ENCODE data around the gene YKT6. TPM values are rescaled to one million over a fixed set of nuclear protein-coding genes. Genes with fewer than 3 reads are reported as not detected.

The YKT6 gene
- total and polyA plus RNA-seq, 2 of the 8 experiments (the other 6 are each of a cell fraction or from before 2014, with no cell fraction given), result 75.3 to 103 TPM

DNA sequence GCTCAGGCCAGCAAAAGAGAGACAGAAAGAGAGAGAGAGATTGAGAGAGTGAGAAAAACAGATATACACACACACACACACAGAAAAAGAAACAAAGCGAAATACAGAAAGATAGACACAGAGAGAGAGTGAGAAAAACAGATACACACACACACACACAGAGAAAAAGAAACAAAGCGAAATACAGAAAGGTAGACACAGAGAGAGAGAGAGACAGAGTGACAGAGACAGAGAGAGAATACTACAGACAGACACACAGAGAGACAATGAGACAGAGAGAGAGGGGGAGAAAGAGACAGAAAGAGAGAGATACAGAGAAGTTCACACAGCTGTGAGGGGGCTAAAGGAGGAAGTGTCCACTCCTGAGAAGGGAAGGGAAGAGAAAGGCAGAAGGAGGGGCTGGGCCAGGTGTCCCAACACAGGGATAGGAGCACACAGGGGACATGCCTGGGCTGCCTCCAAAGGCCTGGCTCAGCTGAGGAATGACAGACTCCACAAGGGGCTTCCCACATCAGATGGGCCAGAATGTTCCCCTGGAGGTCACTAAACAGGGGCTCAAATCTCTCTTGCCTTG is 15.8 kb upstream of the YKT6 start:
- H3K36me3 ChIP-seq (ENCODE audit: control insufficient read depth in 2 of 4, insufficient read depth in 4 of 4, low read length in 3 of 4), result no peaks in the 10 kb centered on the region
- no peak overlapping the region for H2BK15ac ChIP-seq (ENCODE audit: low read length)
- no peak overlapping the region for H3K18ac ChIP-seq (ENCODE audit: extremely low read depth, low read length)
- no peak overlapping the region for H4K8ac ChIP-seq (ENCODE audit: extremely low read depth, insufficient read depth, low read length)
- no peak for DNase-seq (ENCODE audit: low read depth in 1 of 2, low spot score in 2 of 2)
- H3K79me2 ChIP-seq (ENCODE audit: control insufficient read depth in 1 of 2, insufficient read depth in 2 of 2, low read length in 2 of 2), result no peaks in the 10 kb centered on the region
- 0 out of 2 replicates have a peak overlapping the region, but pooled peaks have one; percentile 27 for H2BK12ac ChIP-seq (ENCODE audit: low read depth, low read length)
- no peak overlapping the region for H3K23ac ChIP-seq (ENCODE audit: insufficient read length)
- no peak overlapping the region for H2BK120ac ChIP-seq (replicated peaks; ENCODE audit: low read depth, low read length)
- H3K27me3 ChIP-seq (replicated peaks in 1 of 4; ENCODE audit: control insufficient read depth in 3 of 4, extremely low read depth in 1 of 4, insufficient read depth in 3 of 4, low read length in 3 of 4), result peaks cover 0 to 3% (median 0%) of the 10 kb centered on the region in 4 experiments; a peak in 3 of 7 replicates
- no peaks in the 10 kb centered on the region for H4K20me1 ChIP-seq (replicated peaks in 1 of 2; ENCODE audit: control insufficient read depth in 1 of 2, insufficient read depth in 2 of 2, low read length in 2 of 2)
- no peak overlapping the region for H2BK20ac ChIP-seq (ENCODE audit: low read length)
- H3K4me1 ChIP-seq (replicated peaks in 1 of 4; ENCODE audit: control insufficient read depth in 3 of 4, insufficient read depth in 4 of 4, low read length in 3 of 4), result peaks cover 0 to 4% (median 2%) of the 10 kb centered on the region in 4 experiments; a peak in 5 of 7 replicates
- H3K4ac ChIP-seq (replicated peaks; ENCODE audit: insufficient read length, low read depth, low read length), result no peak overlapping the region
- peak overlapping the region; percentile 35 for H4K91ac ChIP-seq (replicated peaks; ENCODE audit: insufficient read length, low read length)
- no peak overlapping the region for H3K4me2 ChIP-seq (ENCODE audit: insufficient read depth in 1 of 2, low read depth in 2 of 2, low read length in 2 of 2)
- H3K27ac ChIP-seq (ENCODE audit: low read depth, low read length), result no peak overlapping the region
- CTCF ChIA-PET (ENCODE audit: partially characterized antibody), result interaction anchor here (1.0 to 1.3 kb wide), 4 partner anchors 10 to 54 kb away, joined by 3 to 4 read pairs (median 4); partner anchors contain the start of gene YKT6
- 79% methylated on average over 2 of the region's 2 CpGs; no CpG with 5 or more reads in 1 of the 2 experiments for WGBS, 2 experiments (ENCODE audit: extremely low coverage in 1 of 2, insufficient coverage in 1 of 2, insufficient read length in 1 of 2, insufficient replicate concordance in 2 of 2, low coverage in 1 of 2, low lambda C conversion rate in 2 of 2, missing lambda C conversion rate in 1 of 2)
- H3K56ac ChIP-seq (replicated peaks; ENCODE audit: insufficient read length, low read depth, low read length), result no peak overlapping the region
- H3K79me1 ChIP-seq (ENCODE audit: low read depth, low read length), result no peaks in the 10 kb centered on the region
- POLR2A ChIA-PET (ENCODE audit: partially characterized antibody), result no interaction called here
- no peaks in the 10 kb centered on the region for H3K23me2 ChIP-seq (ENCODE audit: low read depth, low read length)
- peaks cover 10 to 12% of the 10 kb centered on the region in 2 experiments; a peak in 2 of 4 replicates for H3K9me3 ChIP-seq (ENCODE audit: insufficient read depth in 2 of 2, low read depth in 1 of 2, low read length in 1 of 2)
- H4K5ac ChIP-seq (ENCODE audit: insufficient read length, low read depth, low read length), result no peak overlapping the region
- TF ChIP-seq EGR1 (IDR thresholded peaks at IDR 0.05; ENCODE audit: borderline replicate concordance, low read depth, low read length), result no peak
- TF ChIP-seq YY1 (IDR thresholded peaks at IDR 0.05; ENCODE audit: low read depth, low read length), result no peak
- H2AFZ ChIP-seq (ENCODE audit: low read length), result no peak overlapping the region
- H3K9ac ChIP-seq (replicated peaks in 1 of 4; ENCODE audit: extremely low read depth in 1 of 4, low read depth in 3 of 4, low read length in 3 of 4), result no peak overlapping the region
- H3K14ac ChIP-seq (ENCODE audit: insufficient read length), result no peak overlapping the region
- no peak for FAIRE-seq
- H2BK5ac ChIP-seq (ENCODE audit: low read depth, low read length), result no peak overlapping the region
- no peak overlapping the region for H3K4me3 ChIP-seq (ENCODE audit: extremely low read depth in 1 of 4, insufficient read depth in 2 of 4, low read depth in 3 of 4, low read length in 4 of 4)
- H2AK5ac ChIP-seq (ENCODE audit: low read depth, low read length), result no peak overlapping the region

Data from H1 (cell line).